Measurements from ENCODE around the gene NUPR2. TPM values are rescaled to one million over a fixed set of nuclear protein-coding genes. Genes with fewer than 3 reads are reported as not detected.
"Not testable (repeated sequence)": the region's sequence is repeated elsewhere in the genome, so short reads cannot be mapped to it uniquely, and the experiment has no call there.

NUPR2 gene
- total and polyA plus RNA-seq, 2 experiments from 2014 or later, result not detected

DNA sequence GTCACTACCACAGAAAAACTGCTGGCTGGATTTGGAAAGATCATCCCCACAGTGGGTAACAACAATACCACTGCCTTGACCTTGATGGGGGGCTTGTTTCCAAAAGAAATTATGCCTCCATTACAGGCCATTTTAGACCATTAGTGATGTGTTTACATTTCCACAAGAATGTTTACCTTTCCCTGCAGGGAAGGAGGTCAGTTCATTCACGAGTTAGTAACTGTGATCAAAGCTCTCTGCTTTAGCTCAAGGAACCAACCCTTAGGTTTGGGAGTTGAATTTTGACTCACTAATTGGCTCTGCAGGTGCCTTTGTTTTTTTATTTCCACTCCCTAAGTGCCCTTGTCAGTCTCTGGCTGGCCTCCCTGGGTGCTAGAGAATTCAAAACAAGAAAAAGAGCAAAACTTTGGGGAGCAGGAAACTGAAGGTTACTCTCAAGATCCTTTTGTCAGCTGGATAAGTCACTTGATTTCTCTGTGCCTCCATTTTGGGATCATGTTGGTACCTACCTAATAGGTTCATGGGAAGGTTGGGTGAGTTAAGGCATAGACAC lies 41.1 kb upstream of the NUPR2 start (continued):
- TF ChIP-seq, protein P1, sequence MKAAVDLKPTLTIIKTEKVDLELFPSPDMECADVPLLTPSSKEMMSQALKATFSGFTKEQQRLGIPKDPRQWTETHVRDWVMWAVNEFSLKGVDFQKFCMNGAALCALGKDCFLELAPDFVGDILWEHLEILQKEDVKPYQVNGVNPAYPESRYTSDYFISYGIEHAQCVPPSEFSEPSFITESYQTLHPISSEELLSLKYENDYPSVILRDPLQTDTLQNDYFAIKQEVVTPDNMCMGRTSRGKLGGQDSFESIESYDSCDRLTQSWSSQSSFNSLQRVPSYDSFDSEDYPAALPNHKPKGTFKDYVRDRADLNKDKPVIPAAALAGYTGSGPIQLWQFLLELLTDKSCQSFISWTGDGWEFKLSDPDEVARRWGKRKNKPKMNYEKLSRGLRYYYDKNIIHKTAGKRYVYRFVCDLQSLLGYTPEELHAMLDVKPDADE (IDR thresholded peaks at IDR 0.05), result no peak
- no peak for TF ChIP-seq ZNF114 (CRISPR knock-in tag; IDR thresholded peaks at IDR 0.05)
- no peak for TF ChIP-seq ZNF331 (CRISPR knock-in tag; IDR thresholded peaks at IDR 0.05; ENCODE audit: low read depth)
- no peak for TF ChIP-seq POLR2AphosphoS5 (IDR thresholded peaks at IDR 0.05; ENCODE audit: low read depth)

DNA sequence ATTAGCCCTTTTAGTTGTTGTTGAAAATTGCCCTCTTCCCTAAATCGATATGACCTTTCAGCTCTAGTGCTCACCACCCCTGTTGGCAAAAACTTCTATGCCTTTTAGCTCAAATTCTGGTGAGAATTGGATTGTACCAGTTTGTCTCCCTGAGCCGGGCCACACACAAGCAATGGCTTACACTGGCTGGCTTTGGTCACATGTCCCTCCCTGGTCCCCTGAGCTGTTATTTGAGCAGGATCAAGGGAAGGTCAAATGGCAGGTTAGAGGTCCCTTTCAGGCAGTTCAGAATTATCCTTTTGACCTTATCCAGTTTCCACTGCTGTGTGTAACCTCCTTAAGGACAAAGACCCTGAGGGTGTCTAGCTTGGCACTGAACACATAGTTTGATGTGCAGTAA lies 14.8 kb upstream of the NUPR2 start:
- H3K4me3 Mint-ChIP-seq; H3K4me1 ChIP-seq (ENCODE audit: insufficient read depth); H3F3A ChIP-seq (replicated peaks; ENCODE audit: low read depth); H3K27me3 ChIP-seq (ENCODE audit: insufficient read depth); H3K4me1 Mint-ChIP-seq; H3K79me2 ChIP-seq (replicated peaks; ENCODE audit: insufficient read depth); H3K27me3 Mint-ChIP-seq (ENCODE audit: insufficient read depth, low read depth, poor library complexity); H3K4me2 ChIP-seq; H3K36me3 ChIP-seq (ENCODE audit: insufficient read depth); DNase-seq (ENCODE audit: low spot score); H3K9me2 ChIP-seq (ENCODE audit: insufficient read depth); H3K27ac Mint-ChIP-seq; H2AFZ ChIP-seq; H3K27ac ChIP-seq (ENCODE audit: low read depth); H3K4me3 ChIP-seq; ATAC-seq; H4K20me1 ChIP-seq (replicated peaks; ENCODE audit: insufficient read depth): not testable (repeated sequence)
- H3K9me3 Mint-ChIP-seq, result peaks cover 97% of the 10 kb centered on the region
- H3K36me3 Mint-ChIP-seq (ENCODE audit: low read depth), result peaks cover 21% of the 10 kb centered on the region

DNA sequence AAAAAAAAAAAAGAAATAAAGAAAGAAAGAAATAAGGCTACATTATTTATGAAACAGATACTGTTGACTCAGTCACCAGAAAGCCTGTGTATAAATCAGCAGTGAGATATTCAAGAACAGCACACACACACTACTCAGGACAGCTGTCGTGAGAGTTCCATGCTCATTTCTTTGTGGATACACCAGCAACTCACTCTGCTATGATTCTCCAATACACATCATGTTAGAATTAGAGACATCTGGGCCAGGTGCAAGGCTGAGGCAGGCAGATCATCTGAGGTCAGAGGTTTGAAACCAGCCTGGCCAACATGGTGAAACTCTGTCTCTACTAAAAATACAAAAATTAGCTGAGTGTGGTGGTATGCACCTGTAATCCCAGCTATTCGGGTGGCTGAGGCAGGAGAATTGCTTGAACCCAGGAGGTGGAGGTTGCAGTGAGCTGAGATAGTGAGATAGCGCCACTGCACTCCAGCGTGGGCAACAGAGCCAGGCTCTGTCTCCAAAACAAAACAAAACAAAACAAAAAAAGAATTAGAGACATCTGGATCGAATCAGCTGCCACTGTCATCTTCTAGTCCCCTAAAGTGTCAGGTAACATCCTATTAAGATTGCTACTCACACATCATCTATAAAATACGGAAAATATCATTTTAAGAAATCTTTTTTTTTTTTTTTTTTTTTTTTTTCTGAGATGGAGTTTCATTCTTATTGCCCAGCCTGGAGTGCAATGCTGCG lies 11.2 kb upstream of the NUPR2 start:
- H3K36me3 ChIP-seq (ENCODE audit: insufficient read depth), result no peaks in the 10 kb centered on the region
- H4K20me1 ChIP-seq (replicated peaks; ENCODE audit: insufficient read depth), result no peaks in the 10 kb centered on the region
- H3K4me2 ChIP-seq, result no peak overlapping the region
- Mint-ChIP-seq H3K4me3 (no peak overlapping the region), H3K9me3 (peaks cover 97% of the 10 kb centered on the region), H3K27me3 (ENCODE audit: insufficient read depth, low read depth, poor library complexity) (peaks cover 3% of the 10 kb centered on the region), H3K4me1 (no peaks in the 10 kb centered on the region), H3K36me3 (ENCODE audit: low read depth) (peaks cover 21% of the 10 kb centered on the region), H3K27ac (no peak overlapping the region)
- no peaks in the 10 kb centered on the region for H3K4me1 ChIP-seq (ENCODE audit: insufficient read depth)
- H3K4me3 ChIP-seq, result no peak overlapping the region
- no peak for ATAC-seq
- no peaks in the 10 kb centered on the region for H3F3A ChIP-seq (replicated peaks; ENCODE audit: low read depth)
- H2AFZ ChIP-seq, result no peak overlapping the region
- H3K79me2 ChIP-seq (replicated peaks; ENCODE audit: insufficient read depth), result no peaks in the 10 kb centered on the region
- no peaks in the 10 kb centered on the region for H3K27me3 ChIP-seq (ENCODE audit: insufficient read depth)
- DNase-seq (ENCODE audit: low spot score), result no peak
- no peak overlapping the region for H3K27ac ChIP-seq (ENCODE audit: low read depth)
- no peaks in the 10 kb centered on the region for H3K9me2 ChIP-seq (ENCODE audit: insufficient read depth)
- TF ChIP-seq ZNF331 (CRISPR knock-in tag; IDR thresholded peaks at IDR 0.05; ENCODE audit: low read depth) (no peak), CREB1 (CRISPR knock-in tag; IDR thresholded peaks at IDR 0.05; ENCODE audit: low read depth) (no peak), ZNF114 (CRISPR knock-in tag; IDR thresholded peaks at IDR 0.05) (no peak), POLR2AphosphoS5 (IDR thresholded peaks at IDR 0.05; ENCODE audit: low read depth) (no peak), EZH2 (IDR thresholded peaks at IDR 0.05; ENCODE audit: low read depth, unreplicated experiment) (no peak), JUNB (IDR thresholded peaks at IDR 0.05; ENCODE audit: unreplicated experiment) (no peak)
- TF ChIP-seq, protein P2, sequence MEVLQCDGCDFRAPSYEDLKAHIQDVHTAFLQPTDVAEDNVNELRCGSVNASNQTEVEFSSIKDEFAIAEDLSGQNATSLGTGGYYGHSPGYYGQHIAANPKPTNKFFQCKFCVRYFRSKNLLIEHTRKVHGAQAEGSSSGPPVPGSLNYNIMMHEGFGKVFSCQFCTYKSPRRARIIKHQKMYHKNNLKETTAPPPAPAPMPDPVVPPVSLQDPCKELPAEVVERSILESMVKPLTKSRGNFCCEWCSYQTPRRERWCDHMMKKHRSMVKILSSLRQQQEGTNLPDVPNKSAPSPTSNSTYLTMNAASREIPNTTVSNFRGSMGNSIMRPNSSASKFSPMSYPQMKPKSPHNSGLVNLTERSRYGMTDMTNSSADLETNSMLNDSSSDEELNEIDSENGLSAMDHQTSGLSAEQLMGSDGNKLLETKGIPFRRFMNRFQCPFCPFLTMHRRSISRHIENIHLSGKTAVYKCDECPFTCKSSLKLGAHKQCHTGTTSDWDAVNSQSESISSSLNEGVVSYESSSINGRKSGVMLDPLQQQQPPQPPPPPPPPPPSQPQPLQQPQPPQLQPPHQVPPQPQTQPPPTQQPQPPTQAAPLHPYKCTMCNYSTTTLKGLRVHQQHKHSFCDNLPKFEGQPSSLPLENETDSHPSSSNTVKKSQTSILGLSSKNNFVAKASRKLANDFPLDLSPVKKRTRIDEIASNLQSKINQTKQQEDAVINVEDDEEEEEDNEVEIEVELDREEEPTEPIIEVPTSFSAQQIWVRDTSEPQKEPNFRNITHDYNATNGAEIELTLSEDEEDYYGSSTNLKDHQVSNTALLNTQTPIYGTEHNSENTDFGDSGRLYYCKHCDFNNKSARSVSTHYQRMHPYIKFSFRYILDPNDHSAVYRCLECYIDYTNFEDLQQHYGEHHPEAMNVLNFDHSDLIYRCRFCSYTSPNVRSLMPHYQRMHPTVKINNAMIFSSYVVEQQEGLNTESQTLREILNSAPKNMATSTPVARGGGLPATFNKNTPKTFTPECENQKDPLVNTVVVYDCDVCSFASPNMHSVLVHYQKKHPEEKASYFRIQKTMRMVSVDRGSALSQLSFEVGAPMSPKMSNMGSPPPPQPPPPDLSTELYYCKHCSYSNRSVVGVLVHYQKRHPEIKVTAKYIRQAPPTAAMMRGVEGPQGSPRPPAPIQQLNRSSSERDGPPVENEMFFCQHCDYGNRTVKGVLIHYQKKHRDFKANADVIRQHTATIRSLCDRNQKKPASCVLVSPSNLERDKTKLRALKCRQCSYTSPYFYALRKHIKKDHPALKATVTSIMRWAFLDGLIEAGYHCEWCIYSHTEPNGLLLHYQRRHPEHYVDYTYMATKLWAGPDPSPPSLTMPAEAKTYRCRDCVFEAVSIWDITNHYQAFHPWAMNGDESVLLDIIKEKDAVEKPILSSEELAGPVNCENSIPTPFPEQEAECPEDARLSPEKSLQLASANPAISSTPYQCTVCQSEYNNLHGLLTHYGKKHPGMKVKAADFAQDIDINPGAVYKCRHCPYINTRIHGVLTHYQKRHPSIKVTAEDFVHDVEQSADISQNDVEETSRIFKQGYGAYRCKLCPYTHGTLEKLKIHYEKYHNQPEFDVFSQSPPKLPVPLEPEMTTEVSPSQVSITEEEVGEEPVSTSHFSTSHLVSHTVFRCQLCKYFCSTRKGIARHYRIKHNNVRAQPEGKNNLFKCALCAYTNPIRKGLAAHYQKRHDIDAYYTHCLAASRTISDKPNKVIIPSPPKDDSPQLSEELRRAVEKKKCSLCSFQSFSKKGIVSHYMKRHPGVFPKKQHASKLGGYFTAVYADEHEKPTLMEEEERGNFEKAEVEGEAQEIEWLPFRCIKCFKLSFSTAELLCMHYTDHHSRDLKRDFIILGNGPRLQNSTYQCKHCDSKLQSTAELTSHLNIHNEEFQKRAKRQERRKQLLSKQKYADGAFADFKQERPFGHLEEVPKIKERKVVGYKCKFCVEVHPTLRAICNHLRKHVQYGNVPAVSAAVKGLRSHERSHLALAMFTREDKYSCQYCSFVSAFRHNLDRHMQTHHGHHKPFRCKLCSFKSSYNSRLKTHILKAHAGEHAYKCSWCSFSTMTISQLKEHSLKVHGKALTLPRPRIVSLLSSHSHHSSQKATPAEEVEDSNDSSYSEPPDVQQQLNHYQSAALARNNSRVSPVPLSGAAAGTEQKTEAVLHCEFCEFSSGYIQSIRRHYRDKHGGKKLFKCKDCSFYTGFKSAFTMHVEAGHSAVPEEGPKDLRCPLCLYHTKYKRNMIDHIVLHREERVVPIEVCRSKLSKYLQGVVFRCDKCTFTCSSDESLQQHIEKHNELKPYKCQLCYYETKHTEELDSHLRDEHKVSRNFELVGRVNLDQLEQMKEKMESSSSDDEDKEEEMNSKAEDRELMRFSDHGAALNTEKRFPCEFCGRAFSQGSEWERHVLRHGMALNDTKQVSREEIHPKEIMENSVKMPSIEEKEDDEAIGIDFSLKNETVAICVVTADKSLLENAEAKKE (CRISPR knock-in tag; IDR thresholded peaks at IDR 0.05), result no peak

Measured in GM23338 (cell line).